NOMO-1 treated with dmso at 0.1 percent for 144 hours (cell line): ENCODE measurements around the gene HOATZ.

Experiments used
- DNase-seq: peaks from one replicate; lab custom pipeline; 2025; ENCODE audit not compliant: unreplicated experiment; lab: John Stamatoyannopoulos, UW

Gene HOATZ

DNA sequence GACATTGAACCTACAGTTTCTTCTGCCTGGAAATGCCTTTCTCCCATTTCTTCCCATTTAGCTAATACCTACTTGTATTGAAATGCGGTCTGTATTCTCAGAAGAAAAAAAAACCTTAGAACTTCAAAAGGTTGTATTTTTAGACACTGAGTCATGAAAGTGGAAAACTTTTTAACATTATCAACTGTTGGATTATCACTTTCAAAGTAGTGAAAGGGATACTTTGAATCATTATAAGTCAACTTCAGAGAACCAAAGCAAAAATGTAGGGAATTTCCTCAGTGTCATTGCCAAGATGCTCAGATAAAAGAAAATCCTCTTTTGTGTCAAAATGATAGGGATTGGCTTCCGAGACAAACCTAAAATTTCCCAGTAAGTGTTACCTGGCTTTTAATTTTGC lies 6.6 kb downstream of the HOATZ start:
- DNase-seq: no peak

DNA sequence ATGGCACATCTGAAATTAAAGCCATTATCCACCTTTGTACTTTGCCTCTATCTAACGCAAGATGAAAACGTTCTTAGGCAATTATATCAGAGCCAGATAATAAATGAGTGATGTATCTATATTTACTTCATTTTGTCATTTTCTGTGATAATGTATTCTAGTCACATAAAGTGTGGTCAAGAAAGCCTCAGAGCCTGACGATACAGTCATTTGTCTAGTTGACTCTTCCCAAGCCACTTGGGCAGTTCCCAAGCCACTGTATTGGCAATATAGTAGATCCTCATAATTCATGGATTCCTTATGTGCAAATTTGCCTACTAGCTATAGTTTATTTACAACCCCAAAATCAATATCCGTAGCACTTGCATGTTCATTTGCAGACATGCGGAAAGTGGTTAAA lies 7.8 kb downstream of the HOATZ start:
- no peak for DNase-seq

DNA sequence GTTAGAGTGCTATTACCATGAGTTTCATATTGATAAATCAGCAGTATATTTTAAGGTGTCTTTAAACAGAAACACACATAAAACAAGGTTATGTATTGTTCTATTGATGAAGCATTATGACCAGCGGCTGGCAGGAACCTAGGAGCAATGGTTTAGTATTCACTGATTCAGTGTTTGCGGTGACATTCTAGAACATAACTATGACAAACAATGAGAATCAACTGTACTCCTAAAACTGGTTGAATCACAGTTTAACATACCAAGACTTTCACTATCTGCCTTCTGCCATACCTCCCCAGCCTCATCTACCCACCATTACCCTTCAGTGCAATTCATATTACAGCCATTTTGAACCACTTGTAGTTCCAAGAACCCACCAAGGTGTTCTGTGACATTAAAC lies 8.8 kb downstream of the HOATZ start:
- DNase-seq: no peak

DNA sequence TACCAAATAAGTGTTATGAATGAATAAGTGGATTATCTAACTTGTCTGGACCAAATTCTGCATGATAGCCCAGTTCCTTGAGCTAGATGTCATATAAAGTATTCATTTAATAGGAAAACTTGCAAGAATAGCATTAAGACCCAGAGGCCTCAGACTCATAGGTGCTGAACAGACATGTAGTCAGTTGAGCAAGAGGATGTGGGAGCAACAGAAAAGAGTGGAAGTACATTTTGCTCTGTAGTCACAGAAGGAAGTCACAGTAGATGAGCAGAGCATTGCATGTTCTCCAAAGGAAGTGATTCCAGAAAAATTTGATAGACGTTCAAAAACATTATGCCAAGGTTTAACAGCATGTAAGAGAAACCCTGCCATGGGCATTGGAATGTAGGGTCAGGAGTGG lies 9.5 kb downstream of the HOATZ start:
- DNase-seq: no peak

DNA sequence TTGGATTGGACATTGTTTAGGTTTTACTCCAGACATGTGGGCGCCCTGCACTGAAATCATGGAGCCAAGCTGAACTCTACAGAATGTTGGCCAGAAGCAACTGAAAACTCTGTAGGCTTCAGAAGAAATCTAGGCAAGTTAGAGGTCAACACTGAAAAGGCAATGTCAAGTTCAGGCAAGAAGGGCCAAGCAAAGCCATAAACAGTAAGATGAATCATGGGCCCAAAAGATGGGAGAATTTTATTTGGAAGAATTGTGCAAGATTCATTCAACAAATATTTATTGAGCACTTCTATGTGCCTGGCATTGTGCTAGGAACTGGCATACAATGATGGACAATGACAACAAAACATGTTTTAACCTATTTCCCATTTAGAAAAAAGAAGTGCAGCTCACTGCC lies 10.9 kb downstream of the HOATZ start:
- no peak for DNase-seq

DNA sequence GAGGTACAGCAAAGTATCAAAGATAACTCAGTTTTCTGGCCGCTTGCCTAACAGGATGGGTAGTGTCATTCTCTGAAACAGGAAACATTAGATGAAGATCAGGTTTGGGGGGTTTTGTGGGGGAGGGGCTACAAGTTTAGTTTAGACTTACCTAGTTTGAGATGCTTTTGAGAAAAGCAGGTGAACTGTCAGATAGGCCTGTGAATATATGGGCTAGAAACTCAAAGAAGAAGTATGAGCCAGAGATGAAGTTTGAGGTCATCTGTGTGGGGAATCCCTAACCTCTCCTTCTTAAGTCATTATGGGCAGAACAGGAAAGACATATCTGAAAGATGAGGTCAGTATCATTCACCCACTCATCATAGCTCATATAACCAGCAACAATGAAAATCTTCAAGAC lies 11.9 kb downstream of the HOATZ start:
- DNase-seq: no peak

DNA sequence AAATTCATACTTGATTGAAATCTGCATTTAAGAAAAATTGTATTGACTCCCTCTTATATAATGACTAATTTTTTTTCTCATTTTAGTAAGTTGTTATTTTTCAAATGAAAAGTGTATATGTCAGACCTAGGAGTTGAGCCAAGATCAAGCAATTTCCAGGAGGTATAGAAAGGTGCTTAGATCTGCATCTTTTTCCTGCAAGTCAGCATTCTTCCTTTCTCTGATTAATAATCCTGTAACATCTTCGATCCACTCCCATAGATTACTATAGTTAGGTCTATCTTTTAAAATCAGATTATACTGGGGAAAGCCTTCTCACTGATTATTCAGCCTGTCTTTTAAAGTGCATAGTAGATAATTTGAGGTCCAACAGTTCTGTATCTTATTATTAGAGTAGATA lies 12.7 kb downstream of the HOATZ start:
- no peak for DNase-seq

DNA sequence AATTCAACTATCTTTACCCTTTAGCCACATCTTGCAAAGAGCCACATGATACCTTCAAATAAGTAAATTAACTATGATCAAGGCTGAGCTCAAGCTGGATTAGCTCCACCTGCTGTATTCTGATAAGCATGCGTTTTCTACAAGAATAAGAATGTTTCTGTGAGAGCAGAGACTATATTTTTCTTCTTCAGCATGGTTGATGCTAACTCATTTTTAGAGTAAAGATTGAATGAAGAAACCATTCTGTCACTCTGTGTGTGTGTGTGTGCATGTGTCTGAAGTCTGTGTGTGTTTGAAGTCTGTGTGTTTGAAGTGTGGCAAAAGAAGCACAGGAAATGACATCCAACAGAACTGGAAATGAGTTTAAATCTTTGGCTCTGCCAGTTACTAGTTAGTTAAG lies 14.0 kb downstream of the HOATZ start:
- DNase-seq: no peak

DNA sequence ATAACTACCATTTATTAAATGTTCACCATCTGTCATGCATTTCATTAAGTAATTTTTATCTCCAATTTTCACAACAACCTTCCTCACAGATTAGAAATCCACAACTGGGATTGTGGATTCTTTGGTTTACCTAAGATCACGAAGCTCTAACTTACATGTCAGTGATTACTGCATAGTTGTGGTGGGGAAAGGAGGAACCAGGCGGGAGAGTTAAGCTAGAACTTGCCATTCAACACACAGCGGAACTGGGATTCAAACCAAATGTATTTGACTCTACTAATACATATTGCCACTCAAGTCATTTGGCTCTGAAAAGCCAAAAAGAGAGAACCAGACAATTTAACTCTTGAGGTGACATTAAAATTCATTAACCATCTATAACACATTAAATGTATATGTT lies 15.5 kb downstream of the HOATZ start:
- DNase-seq: peak; percentile 3

DNA sequence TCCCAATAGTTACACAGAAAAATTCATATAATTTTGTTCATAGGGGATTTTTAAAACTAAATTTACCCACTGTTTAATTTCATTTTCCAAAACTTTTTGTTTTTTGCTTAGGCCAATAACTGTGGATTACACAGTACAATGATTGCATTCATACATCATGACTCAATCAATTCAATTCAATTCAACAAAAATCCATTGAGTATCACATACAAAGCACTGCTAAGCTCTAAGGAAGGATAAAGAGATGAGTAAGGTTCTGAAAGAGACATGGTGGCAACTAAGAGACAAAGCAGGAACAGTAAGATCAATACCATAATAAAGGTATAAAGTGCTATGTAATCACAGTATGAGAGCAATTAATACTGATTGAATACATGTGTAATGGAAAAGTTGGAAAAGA lies 16.6 kb downstream of the HOATZ start:
- no peak for DNase-seq

DNA sequence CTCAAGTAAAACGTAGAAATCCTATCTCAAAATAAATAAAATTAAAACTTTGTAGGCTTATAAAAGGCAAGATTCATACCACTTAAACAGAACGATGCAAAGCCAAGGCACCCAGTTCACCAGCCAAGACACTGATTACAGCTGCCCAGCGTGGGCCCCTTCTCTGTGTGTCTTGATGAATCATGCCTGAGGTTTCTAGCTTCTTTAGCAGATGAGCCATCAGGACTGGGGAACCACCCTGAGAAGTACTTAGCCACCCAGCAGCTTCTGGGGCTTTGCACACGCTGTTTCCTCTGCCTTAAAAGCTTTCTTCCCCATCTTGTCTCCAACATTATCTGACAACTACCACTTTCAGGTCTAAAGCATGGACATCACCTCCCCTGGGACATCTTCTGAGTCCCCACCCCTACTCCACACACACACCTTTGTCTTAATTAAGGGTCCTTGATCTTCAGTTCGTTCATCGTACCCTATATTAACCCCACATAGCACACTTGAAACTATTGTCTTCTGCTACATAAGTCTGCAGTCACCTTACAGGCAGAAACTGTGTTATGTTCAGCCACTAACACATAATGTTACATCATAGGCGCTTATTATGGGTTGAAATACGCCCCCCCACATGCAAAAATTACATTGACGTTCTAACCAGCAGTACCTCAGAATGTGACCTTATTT lies 17.2 kb downstream of the HOATZ start:
- peak; percentile 94 for DNase-seq

DNA sequence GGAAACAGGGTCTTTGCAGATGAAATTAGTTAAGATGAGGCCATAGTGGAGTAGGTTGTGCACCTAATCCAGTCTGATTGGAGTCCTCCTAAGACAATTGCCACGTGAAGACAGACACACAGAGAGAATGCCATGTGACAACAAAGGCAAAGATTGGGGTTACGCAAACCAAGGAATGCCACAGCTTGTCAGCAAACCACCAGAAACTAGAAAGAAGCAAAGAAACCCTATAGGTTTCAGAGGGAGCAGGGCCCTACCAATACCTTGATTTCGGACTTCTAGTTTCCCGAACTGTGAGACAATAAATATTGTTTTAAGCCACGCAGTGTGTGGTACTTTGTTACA lies 17.8 kb downstream of the HOATZ start:
- DNase-seq: no peak

DNA sequence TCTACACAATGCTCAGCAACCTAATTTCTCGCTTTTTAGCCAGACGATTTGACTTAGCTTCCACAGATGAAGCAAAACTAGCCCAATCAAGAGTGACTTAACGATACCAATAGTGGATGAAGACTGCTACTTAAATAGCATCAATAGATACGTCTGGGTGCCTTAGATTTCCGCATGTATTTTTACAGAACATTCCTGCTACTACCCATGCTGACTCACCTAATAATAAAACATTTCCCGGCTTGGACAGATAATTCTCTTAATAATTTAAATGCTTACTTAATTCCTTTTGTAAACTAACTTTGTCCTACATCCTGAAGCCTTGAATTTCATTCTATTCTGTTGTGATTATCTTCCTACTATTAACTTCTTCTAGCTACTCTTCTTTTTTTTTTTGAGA lies 20.7 kb downstream of the HOATZ start:
- DNase-seq: no peak

DNA sequence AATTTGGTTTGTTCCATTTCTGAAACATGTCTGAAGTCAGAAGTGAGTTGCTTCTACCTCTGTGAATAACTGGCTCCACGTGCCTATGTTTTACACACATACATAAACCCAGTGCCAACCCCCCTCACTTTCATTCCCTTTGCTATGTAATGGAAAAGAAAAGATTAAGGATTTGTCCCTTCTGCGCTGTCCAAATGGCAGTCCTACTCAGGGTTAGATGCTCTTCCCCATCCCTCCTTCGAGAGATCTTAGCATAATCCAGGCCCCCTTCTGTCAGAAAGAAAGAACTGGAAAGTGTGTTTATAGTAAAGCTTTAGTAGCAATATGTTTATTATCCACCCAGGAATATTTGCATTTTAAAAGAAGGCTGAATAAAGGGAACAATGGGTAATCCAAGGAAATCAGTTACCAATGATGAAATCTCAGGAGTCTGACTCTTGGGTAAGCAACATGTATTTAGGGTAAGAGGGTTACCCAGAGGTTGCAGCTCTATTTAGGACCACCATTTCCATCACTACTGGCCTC lies 22.8 kb downstream of the HOATZ start:
- DNase-seq: no peak

DNA sequence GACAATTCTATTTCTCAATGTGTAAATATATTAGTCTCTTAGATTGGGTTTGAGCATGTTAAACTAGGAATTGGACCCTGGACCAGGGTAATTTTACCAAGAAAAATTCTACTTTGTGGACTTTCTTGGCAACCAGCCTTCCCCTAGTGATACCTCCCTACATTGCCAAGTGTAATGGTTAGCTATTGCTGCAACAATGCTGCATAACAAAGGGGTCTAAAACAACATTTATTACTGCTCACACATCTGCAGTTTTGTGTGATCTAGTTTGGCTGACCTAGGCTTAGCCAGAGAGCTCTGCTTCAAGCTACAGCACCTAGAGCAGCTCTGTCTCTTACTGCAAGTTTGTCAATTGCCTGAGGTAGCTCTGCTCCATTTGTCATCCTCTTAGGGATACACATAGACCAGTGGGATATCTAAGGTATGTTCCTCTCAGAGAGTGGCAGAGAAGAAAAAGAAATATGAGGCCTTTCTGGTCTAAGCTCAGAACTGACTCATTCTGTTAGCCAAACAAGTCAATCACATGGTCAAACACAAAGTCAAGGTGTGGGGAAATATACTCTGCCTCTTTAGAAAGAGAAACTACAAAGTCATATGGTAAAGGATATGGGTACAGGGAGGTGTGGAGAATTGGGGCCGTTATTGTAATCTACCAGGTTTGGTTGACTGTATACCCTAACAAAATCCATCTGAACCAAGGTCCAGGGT lies 24.0 kb downstream of the HOATZ start:
- no peak for DNase-seq

DNA sequence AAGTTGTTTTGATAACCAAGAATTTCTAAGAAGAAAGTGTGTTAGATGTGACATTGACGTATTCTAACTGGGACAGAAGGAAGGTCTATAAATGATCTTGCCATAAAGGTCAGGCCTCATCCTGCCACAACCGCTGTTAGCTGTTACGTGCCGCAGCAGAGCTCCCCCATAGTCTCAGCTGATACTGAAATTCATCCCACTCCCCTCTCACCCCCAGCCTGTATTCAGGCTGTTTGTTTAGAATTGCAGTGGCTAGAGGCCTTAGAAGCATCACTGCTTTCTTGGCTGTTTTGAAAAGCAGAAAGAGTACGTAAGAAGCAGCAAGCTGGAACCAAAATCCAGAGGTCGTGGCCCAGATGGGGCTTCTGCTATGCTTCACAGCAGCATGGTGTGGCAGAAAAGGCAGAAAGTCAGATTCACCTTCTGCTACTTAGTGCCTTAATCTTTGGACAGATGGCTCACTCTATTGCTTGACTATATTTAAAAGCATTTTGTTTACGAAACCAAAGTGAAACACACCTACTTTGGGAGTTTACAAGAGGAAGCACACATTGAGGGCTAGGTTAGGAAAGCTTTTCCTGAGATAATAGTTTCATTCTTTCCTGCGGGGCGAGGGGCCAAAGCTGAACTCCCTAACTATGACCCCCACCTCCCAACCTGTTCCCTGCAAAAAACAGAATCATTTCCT lies 25.0 kb downstream of the HOATZ start:
- no peak for DNase-seq

DNA sequence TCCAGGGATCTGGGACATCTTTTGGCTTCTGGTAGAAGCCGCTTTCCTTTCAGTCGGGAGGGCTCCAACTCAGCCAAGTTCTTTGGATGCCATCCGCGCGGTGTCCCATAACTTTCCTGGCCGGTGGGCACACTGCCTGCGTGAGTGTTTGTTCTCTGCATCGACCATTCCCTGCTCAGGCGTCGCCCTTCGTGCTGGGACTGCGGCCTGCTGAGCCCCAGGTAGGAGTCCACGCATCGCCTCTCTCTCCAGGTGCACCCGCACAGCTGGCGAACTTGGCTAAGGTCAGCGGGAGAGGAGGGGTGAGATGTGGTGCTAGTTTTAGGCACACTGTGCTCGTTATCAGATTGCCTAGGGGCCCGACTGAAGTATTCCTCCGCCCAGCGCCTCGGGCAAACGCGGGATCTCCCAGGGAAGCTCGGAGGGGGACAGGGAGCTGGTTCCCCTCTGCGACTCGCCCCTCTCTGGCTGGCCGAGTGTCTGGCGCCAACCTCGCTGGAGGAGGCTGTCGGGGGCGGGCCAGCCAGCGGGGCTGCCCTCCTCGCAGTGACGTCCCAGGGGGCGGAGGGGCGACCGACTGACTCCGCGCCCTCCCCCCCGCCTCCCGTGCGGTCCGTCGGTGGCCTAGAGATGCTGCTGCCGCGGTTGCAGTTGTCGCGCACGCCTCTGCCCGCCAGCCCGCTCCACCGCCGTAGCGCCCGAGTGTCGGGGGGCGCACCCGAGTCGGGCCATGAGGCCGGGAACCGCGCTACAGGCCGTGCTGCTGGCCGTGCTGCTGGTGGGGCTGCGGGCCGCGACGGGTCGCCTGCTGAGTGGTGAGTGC lies 25.7 kb downstream of the HOATZ start, which contains the start of gene LAYN:
TSS of gene LAYN (plus strand) at position 607 of the 823 bp plus-strand sequence. CDS start at position 731, 124 bp downstream.
- DNase-seq: no peak

DNA sequence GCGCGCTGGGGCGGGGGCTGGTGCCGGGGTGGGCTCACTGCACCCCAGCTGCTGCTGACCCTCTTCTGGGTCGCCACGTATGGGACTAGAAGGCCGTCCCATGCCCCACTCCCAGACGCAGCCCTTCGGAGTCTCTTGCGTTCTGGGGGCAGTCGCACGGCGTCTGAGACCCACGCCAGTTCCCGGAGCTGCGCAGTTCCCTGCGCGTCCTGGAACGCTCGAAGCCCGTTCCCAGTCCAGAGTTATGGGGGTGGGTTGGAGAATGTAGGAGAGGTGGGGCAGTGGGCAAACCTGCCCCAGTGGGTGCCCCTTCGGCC lies 26.3 kb downstream of the HOATZ start:
- DNase-seq: no peak

DNA sequence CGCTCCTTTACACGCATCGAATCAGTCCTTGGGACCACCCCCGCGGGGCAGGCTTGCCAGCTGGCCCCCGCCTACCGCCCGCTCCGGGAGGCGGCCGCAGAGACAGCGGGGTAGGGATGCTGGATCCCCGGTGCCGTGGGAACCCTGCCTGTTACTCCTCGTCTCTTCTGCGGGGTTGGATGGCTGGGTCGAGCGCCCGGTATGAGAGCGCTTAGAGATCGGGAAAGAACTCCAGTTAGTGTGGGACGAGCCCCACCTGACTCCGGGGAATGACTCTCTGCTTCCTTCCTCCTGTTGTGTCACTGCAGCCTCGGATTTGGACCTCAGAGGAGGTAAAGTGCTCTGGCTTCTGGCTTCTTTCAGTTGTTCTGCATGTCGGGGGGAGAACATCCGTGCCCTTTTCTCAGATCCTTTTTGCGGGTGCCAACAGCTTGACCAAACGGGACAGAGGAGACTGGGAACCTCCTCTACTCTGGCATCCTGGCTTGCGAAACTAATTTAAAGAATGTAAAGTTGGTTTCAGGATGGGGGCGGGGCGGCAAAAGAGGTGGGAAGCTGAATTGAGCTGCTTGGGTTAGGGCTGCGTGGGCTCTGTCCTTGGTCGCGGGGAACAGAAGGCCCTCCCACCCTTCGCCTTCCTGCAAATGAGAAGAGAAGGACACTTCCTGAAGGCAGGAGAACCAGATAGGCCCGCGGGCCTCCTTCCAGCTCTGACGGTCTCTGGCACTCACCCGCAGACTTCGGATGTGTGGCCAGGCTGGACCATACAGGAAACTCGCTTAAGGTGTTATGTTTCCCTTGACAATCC lies 26.9 kb downstream of the HOATZ start:
- DNase-seq: no peak

DNA sequence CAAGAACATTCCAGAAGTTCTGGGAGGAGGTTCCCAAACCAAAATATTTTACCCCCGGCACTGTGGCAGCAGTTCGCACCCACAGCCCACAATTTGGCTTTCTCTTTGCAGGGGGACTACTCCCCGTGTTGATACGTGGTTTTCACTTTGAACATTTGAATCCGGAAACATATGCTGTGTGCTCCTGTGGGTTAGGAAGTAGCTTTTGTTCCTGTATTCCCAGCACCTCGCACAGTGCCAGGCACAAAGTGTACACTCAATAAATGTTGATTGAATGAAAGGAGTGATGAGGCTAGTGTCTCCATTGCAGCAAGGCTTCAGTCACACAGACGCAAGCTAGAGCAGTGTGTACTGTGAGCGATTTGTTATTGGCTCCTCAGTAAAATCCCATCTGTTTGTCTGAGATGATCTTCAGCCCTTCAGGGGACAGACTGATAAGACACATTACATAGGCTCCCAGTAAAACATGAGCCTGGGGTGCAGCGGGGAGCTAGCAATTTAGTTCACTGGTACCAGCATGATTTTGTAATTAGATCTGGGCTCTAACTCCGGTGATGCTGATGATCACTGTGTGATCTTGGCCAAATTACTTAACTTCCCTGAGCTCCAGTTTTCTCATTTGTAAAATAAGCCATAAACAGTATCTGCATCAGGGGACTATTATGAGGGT lies 28.2 kb downstream of the HOATZ start:
- DNase-seq: no peak
